HG02981 (cell line): Measurements from ENCODE around the gene PDLIM5.

ENCODE experiments used
- ATAC-seq: cut with Tn5 transposase; IDR thresholded peaks from one replicate; pipeline ENCODE4 v1.9.1; 2021; ENCODE audit warnings: mild to moderate bottlenecking, moderate library complexity; ENCODE audit not compliant: unreplicated experiment

The PDLIM5 gene

DNA sequence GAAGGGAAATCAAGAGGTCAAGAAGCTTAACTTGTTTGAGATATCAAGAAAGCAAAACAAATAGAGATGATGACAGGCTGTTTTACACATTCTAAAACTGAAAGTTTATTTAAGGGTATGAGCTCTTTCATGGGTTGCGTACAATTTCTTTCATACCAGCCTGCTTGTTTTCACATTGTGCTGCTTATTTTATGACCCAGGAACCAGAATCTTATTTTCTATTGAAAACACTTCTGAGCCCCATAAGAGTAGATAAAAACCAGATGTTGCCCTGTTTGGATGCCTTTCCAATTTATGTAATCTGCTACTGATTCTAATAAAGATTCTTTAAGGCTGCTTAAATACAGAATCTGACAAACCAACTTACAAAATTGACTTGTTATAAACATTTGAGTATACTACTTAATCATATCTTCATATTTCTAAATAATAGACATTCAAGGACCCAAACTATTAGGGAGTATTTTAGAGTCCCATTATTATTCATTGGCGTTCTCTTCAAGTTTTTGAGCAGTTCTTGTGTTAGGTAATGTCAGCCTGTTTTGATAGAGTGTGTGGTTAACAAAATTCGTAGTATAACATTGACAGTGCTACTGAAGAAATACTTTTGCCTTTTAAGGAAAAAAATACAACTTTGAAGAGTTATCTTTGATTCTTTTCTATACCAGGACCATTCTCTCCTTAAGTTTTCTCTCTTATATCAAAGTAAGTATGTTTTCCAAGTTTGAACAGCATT, 74.4 kb downstream of the PDLIM5 start:
- ATAC-seq = no peak

DNA sequence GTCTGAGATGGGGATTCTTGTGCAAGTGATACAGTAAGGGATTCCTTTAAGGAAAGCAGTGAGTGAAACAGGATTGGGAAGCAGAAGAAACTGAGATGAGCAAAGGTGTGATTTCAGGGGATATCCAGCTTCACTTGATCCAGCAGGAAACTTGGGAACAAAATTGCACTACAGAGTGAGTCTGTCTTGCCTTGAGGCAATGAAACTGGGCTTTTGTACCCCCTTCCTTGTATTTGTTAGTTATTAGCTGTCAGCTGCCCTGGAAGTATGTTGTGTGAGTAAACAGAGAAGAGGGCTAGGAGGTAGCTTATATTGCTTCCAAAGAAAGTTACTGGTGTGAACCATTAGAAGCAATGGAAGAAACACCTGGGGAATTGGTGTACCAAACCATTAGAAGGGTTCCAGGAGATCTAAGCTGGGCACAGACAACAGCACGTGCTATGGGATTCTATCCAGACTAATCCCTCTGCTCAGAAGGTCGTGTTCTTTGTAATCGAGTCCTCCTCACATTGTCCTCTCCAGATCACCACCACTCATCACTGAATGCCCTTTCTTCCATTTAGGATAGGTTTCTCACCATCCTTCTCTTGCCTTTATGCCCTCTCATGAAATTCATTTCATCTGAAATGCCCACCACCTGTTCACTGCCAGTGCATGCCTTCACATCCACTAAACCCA, 76.0 kb downstream of the PDLIM5 start:
- no peak for ATAC-seq

DNA sequence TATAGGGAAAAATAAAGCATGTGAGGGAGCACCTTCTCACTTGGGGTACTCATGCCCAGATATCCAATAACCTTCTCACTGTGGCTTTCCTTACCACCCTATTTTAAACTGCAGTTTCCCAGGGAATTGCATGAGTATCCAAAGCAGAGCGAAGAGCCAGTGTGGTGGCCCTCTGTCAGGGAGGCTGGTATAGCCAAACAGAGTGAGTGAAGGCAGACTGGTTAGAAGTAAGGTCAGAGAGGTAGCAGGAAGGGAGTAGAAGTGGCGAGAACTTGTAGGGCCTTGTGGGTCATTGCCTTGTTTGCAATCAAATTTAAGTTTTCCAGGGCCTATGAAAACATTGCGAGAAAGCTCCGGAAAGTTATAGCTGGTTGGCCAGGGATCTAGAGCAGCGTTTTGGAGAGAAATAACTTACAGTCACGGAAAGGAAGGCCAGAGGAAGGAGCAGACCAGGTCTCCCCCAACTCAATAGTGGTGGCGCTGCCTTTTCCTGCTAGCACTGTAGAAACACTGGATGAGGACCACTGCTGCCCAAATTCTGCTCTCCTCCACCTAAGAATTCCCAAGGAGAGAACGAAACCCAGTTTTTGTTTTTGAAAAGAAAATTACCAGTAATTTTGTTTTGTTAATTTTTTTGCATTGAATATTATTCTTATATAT, 77.2 kb downstream of the PDLIM5 start:
- ATAC-seq = no peak

DNA sequence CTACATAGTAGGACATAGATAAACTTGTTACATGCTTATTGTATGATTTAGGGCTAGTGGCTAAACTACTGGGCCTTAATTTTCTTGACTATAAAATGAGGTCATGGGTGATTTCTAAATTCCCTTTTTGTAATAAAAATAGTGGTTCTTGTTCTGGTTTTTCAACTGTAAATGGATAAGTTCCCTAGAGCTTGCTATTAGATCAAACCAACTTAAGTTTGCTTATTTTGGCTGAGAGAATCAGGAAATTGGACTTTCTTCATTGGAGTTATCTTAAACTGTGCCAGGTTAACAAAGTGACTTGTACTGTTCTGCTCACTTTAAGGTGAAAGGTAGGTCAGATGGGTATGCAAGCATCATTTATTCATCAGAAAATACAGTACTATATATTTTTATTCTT, 78.3 kb downstream of the PDLIM5 start:
- no peak for ATAC-seq

DNA sequence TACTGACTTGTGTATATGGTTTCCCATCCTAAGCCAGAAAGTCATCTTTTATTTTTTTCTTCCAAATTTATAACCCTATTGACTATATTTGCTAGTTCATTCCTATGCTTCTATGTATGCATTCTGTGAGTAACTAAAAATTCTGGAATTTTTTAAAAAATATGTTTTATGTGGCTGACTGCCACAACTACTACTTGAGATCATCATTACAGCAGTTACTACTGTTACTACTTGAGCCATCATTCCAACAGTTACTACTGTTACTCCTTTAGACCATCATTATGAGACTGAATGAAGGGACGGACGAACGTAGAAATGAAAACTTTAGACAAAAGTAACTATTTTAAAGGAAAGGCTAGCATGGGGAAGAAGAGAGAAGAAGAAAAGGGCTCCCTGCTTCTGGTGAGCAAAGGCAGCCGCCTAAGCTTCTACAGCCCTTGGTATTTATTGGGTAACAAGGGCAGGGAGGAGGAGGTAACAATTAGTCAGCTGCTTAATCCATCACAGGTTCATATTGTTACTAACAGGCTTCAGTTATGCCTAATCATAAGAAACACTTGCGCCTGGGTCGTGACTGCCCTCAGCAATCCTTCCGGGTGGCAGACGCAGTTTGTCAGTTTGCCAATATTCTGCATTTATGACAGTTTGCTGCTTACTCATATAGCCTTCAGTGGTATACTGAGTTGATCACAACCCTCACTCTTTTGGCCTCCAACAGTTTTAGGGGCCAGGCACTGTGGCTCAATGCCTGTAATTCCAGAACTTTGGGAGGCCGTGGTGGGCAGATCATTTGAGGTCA, 80.4 kb downstream of the PDLIM5 start:
- ATAC-seq = no peak

DNA sequence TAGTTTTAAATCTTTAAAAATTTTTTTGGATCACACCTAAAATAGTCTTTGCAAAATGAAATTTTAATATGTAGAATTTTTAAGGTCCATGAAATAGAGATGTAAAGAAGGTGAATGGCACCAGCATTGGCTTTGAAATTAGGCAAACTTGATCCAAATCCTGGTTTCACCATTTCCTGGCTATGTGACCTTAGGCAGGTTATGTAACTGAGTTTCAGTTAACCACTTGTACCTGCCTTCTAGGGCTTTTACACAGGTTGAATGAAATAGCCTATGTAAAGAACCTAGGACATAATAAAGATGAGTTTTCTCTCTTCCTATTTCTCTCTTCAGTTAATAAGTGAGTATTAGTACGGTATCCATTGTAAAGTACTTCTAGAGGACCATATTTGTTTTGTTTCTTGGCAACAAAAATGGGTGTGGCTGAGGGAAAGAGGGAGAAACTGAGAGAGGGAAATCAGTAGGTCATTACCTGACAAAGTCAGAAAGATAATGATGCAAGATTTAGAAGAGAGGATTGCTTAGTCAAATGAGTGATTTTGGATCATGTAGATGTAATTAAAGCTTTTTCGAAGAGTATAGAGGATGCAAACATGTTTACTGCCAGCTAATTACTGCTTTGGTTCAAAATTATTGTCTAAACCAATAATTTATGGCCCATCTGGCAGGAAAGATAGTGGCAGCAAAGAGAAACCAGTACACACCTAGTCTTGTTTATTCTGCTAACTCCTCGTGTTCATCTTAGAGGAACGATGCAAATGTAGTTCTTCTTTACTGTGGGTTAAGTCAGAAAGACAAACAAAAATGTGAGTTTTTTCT, 81.9 kb downstream of the PDLIM5 start:
- ATAC-seq = no peak

DNA sequence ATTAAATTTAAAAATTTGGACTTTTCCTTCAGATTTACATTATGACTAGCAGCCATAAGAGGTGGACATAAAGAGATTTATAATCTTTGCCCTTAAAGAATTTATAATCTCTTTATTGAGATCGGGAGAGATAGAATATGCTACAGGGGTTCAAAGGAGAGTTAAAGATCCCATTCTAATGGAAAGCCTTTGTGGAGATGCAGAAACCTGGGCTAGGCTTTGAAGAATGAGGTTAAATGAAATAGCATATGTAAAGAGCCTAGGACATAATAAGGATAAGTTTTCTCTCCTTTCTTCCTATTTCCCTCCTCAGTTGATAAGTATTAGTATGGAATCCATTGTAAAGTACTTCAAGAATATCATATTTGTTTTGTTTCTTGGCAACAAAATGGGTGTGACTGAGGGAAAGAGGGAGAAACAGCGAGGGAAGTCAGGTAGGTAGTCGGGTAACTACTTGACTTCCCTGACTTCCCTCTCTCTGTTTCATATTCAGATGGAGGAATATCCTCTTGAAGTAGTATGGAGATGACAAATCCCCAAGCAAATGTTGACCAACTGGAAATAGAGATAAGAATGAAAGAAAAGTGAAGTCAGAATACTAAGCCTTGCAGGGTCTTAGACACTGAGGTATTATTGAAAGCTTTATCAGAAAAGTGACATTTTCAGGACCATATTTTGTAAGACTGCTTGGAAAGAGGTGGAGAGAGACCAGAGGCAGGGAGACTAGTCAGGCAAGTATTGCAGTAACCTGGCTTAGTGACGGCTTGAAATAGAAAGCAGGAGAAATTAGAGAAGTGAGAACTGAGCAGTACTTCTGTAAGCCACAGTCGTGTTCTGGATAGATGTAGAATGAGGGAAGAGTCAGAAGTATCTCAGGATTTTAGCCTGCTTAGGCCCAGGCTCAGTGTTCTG, 82.9 kb downstream of the PDLIM5 start:
- ATAC-seq = peak; percentile 89

DNA sequence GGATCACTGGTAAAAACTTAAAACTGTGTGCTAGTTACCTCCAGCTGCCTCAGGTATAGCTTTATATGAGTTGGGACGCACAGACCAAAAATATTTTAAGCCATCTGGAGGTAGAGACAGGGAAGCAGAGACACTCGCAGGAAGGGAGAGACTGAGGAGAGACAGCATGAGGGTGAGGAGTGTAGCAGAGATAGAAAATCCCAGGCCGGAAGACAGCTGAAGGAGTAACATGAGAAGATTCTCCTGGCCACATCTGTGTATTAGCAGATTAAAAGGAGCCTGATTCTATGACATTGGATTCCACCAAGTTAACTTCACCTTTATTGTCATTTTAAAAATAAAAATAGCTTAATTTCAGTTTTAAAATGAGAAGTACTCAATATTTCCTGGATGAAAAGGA, 84.3 kb downstream of the PDLIM5 start:
- ATAC-seq = no peak

DNA sequence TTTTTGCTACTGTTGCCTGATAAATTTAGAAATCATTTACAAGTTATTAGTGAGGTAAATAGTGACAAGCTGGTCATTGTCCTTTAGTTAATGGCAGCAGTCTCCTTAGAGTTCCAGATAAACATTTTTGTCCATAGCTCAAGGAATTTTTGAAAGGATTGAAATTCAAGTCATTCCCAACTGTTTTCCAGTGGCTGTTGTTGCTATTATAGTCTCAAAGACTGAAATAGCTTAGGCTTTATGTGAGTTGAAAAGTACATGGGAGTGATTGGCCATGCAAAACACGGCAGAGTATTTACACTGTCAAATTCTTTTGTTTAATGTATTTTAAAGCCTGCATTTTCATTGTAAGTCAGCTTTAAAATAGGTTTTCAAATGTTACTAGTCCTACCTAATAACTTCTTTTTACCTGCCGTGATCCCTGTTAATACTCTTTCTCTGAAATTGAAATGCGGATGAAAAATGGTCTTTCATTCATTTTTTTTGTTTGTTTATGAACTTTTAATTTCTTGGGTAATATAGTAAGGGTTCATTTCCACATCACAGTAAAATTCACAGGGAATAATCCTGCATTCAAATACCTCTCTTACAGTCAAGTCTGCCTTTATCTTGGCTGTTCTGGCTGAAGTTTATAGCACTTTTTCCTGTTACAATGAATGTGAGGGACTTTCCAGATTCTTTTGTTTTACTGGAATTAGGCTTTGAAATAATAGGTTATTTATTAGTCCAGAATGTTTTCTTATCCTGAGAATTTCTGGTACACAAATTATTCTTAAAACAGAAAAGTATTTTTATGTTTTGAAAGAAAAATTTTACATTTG, 85.1 kb downstream of the PDLIM5 start:
- no peak for ATAC-seq

DNA sequence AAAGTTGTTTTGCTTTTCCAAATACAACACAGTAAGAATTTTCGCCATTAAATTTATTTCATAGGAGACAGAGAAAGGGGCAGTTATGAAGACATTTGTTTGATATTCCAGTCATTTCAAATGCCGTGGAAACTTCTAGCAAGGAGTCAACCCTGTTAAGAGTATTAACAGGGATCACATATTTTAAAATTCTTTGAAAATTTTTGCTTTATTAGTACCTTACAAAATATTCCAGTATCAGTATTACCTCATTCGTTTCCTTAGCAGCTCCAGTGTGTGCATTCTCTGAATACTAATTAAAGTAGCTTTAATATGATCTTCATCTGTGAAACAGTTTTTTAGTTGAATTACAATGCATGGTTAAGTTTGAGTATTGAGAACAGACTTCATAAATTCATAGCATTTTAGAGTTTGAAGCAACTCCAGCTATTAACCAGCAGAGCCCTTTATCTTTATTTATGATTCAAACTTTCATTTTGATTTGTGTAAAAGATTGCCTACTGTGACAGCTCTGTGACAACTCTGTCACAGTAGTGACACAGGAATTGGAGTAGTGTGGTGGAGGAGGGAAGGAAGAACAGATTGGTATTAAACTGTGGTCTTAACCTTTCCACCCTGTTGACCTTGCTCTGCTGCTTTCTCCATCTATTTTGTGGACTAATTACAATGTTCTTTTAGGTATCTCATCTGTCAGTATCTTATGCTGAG, 86.3 kb downstream of the PDLIM5 start:
- ATAC-seq = no peak

DNA sequence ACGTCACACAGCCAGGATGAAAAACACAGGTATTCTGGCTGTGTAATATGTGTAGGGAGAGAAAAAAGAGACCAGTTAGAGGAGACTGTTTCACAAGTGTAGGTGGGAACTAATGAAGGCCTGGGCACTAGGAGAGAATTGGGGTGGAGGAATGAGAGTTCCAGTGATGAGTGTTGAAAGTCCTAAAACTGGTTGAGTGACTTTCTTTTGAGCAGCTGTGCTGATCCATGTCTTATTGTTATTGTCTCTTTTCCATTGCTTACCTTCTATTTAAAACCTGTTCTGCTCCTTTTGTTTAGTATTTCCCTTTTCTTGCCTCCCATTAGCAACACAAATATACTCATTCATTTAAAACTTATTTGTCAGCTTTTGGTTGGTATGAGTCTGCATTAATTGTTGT, 88.7 kb downstream of the PDLIM5 start:
- no peak for ATAC-seq

DNA sequence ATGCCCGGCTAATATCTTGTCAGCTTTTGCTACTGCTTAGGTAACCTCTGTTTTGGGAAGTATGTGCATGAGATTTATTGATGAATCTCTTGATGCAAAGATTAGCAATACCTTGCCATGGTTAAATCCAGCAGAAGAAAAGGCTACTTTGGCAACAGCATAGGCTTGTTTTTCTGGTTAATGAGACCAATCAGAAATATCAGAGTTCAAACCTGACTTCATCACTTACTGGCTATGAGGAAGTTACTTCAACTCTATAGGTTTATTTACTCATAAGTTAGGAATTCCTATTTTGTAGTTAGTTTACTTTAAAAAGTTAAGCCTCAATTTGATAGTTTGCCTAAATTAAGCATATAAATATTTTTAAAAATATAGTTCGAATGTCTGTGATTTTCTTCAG, 93.1 kb downstream of the PDLIM5 start:
- ATAC-seq = no peak

DNA sequence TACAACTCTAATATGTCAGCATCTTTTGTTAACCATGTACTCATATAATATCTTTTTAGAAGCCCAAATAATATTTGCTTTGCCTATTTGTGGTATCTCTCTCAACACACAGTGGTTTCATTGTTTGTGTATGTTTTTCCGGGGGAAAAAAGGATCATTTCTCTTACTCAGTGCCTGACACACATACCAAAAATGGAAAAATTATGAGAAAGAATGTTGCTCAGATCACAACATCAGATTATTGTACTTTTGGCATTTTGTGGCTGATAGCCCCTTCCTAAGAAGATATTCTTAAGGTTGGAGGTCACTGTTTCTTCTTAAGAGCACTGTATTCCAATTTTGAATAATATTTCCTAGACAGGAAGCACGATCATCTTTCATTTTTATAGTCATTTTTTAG, 93.6 kb downstream of the PDLIM5 start:
- ATAC-seq = no peak

DNA sequence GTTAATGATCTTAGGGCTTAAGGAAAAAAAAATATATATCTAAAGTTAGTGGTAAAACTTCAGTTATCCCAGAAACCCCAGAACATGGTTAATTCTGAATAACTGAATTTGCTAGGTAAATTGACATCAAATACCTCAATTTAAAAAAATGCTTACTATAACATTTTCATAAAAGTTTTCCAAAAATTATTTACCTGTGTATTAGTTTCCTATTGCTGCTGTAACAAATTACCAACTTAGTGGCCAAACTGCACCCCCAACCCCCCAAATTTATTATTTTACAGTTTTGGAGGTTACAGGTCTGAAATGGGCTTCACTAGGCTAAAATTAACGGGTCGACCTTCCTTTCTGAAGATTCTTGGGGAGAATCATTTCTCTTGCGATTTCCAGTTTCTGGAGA, 95.2 kb downstream of the PDLIM5 start:
- no peak for ATAC-seq

DNA sequence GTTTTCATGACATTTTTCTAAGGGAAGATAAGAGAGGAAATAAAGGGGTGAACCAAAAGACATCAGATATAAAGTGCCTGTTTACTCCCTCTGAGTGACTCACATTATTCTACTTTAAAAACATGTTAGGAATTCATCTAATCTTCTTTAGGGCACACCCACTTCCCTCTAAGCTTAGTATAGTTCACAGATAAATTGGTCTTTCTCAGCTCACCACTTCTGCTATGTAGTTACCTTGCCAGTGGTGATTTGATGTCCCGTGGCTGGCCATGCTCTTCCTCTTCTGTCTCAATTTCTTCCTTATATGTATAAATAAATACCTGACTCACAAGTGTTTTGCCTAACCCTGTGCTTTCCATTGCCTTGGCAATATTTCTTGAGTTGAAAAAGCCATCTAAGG, 96.8 kb downstream of the PDLIM5 start:
- ATAC-seq = no peak

DNA sequence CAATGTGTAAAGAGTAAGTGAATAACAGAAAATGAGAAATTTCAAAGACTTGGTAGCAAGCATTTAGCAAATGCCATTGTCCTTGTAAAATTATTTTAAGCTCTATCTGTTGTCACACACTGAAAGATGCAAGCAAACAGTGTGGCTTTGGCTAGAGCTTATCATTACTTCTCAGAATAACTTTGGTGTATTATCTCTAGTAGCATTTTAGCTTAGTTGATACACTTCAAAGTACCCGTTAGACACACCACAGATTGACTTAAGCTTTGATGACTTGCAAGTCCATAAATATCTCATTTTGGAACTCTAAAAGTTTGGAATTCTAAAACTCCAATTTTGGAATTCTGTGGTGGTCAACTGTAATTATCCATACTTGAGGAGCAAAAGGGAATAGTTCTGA, 98.6 kb downstream of the PDLIM5 start:
- ATAC-seq = no peak

DNA sequence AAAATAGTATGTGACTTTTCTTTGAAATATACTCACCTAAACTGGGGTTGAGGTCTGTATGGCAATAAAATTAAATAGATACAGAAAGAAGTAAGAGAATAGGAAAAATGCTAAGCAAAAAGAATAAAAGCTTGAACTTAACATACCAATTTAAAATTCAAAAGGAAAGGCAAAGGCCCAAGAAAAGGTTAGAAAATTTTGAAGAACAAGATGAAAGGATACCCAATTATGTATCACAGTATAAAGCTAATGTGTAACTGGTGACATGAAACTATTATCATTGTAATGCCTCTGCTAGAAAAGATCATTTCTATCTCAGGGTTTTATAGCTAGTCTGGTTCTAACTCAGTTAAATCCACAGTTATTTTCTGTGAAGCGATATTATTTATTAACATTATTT, 99.1 kb downstream of the PDLIM5 start:
- no peak for ATAC-seq
